Superior temporal gyrus (tissue), 1 donor: Measurements from ENCODE around the gene BMAL1.
"Not testable (repeated sequence)": the region's sequence is repeated elsewhere in the genome, so short reads cannot be mapped to it uniquely, and the experiment has no call there.

ENCODE experiments used
- DNase-seq: peaks from one replicate; pipeline ENCODE4 v3.0.0-alpha.2; 2016; ENCODE audit errors: extremely low spot score

BMAL1 gene

DNA sequence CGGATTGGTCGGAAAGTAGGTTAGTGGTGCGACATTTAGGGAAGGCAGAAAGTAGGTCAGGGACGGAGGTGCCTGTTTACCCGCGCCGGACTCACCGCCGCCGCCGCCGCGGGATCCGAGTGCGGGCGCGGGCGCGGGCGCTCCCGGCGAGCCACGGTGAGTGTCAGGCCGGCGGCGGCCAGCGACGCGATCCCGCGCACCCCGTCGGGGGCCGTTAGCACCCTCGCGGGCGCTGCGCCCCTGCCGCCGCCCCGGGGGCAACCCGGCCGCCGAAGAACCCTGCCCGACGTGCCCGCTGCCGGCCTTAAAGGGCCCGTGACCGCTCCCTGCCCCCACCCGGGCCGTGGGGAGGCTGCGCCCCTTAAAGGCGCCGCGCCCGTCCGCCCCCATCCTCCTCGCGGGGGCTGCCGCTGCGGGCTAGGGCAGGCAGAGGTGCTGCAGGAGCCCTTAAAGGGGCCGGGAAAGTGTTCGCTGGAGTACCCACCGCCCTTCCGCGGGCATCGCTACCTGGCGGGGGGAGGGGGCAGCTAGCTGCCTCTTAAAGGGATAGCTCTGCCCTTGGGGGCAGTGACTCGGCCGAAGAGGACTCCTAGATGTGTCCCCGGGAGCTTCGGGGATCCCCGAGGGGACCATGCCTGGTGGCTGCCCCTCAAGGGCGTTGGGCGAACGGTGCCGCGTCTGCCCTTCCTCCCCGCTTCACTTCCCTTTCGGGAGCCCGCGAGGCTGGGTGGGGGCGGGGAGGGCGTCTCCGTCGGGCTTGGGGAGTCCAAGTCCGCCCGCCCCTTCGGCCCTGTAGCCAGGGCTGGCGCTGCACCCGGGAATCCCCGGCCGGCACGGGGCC, at the start of gene BMAL1:
TSS of gene BMAL1 (plus strand) at position 23 of the 841 bp plus-strand sequence. CDS start 76,519 bp downstream, outside the sequence.
- DNase-seq, result no peak

DNA sequence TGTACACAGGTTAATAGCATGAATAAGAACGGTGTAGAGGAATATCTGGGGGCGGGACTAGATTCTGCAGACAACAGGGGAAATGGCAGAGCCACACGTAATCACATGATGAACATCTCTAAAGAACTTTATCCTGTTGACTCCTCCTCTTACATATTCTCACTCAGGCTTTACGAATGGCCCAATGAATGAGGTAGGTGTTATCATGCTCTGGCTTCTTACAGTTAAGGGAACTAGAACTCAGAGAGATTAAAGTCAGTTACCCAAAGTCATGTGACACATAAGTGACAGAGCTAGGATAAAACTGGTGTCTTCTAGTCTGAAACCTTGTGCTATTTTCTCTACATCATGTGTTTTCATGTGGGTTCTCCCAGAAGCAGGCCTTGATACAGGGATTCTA, 49.0 kb upstream of the BMAL1 start:
- no peak for DNase-seq

DNA sequence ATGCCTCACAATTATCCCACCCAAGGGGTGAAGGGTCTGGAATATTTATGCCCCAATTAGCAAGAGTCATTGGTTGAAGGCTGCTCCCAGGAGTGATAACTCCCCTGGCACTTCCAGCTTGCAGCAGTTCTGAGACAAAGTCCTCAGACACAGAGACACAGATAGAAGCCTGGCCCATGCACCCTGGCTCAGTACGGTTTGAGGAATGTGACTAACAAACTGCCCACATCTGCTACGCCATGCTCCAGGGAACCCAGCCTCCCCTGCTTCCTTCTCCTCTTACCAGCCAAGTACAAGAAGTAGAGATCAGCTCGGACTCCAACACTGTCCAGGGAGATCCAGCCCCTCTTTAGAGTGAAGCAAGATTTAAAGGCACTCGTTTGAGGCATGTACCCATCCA, 48.5 kb upstream of the BMAL1 start:
- no peak for DNase-seq

DNA sequence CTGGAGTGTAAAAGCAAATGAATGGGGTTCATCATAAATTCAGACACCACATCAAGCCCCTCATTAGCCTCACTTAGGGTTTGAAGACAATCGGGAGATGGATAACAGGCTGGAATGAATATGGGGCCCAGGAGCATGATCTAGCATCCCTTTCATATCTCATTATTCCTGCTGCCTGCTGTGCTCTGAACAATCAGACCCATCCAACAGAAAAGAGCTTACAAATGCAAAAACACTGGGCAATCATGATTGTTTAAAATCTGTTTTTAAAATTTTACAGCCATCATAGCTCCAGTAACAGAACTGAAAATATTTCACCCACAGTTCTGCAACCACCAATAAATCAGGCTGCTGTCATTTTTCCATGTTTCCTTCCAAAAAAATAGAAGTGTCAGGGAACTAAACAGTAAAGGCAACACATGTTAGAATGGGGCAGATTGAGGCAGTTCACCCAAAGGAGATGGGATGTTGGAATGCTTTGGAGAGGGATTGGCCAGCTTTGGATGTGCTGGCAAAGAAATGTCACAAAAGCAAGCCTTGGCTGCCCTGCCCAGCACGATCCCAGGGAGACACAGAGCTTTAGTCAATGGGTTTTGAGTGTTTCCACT, 47.8 kb upstream of the BMAL1 start:
- no peak for DNase-seq

DNA sequence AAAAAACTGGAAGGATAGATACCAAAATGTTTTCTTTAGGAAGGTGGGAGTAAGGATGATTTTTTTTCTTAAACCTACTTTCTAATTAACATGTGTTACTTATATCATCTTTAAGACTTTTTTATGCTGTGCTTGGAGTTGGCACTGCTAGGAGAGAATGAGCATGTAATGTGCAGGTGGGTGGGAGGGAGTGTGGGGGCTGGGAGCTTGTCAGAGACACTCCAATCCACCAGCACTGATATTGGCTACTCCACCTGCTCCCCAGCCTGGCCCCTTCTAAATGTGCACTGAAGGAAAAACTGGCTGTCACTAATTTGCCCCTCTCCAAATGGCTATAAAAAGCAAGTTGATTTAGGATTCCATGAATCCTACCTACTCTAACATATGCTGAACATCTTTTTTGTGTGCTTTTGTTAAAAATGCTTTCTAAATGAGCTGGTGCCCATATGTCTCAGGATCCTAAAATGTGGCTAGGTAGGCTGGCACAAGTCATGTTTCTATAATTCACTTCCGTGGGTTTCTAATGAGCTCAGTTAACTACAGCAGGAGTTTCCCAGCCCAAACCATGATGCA, 44.3 kb upstream of the BMAL1 start:
- peak; percentile 33 for DNase-seq

DNA sequence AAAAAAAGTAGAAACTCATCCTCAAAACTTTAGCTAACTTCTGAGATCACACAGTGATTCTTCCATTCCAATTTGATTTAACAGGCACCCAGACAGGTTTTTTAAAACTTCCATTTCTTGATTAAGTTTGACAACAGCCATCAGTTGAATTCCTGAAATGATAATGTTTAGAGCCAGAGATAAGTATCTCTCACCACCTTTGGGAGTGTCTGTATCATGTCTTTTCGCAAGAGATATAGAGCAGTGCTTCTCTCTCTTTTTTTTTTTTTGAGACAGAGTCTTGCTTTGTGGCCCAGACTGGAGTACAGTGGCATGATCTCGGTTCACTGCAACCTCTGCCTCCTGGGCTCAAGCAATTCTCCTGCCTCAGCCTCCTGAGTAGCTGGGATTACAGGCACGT, 41.7 kb upstream of the BMAL1 start:
- no peak for DNase-seq

DNA sequence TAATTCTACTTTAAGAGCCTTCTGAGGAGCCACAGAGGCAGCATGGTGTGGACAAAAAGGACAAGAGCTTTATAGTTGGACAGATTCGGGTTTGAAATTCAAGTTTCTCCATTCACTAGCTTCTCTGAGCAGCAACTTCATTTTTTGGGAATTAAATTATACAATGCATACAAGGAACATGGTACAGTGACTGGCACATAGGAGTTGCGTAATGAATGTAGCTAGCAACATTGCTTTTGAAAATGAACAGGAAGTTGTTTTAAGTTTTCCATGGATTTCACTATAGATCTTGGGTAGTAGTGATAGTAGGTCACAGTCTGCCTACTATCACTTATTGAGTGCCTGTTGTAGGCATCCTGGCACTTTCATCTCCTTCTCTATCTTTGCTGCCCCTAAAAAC, 41.0 kb upstream of the BMAL1 start:
- no peak for DNase-seq

DNA sequence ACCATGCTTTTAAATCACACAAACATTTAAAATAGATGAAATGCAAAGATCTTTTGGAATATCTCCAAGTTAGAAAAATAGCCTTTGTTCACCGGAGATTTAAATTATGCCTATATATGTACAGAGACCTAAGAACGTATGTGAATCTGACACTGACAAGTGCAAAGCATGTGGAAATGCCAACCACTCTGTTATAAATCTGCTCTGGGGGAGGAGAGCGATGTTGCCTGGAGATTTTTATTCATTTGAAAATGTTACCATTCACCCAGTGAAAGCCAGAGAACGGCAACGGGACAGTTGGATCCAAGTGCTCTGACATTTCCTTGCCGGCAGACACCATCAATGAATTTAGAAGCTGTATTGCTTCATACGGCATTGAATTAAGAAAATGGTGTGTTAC, 39.8 kb upstream of the BMAL1 start:
- no peak for DNase-seq

DNA sequence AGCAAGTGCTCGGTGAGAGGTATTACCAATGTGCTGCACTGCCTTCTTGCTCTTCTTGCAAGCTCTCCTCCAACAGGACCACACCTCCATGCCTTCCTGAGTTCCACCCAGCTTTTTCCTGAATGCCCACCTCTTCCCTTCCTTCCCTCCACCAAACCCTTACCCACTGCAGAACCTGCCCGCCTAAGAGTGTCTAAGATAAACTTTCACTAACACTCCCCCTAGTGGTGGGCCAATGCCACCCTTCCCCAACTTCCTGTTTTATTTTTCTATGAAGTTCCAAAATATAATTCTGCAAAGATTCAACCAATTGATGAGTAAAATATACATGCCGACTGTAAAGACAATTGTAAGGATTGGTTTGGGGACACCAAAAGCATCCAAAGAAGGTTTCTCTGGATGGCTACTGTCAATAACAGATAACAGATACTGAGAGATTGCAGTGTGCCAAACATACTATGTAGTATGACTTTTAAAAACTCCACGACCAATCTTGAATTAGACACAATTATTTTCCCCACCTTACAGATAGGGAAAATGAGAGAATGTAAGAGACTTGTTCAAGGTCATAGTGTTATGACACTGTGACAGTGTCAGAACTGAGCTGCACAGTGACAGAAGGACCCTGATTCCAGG, 38.6 kb upstream of the BMAL1 start:
- peak; percentile 56 for DNase-seq

DNA sequence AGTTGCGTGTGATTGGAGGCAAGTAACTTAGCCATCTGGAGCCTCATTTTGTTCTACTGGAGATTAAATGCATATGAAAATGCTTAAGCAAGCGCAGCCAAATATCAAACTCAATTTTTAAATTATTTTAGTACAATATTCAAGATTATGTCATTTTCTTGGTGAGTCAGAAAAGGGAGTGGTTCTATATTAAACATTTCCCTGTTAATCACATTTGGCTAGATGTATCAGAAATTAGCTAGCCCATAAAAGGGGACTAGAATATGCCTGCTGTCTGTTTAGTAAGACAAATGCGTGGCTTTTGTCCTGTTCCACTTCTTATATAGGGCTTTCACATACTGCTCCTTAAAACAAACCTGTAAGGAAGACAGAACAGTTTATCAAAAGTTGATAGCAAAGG, 35.0 kb upstream of the BMAL1 start:
- no peak for DNase-seq

DNA sequence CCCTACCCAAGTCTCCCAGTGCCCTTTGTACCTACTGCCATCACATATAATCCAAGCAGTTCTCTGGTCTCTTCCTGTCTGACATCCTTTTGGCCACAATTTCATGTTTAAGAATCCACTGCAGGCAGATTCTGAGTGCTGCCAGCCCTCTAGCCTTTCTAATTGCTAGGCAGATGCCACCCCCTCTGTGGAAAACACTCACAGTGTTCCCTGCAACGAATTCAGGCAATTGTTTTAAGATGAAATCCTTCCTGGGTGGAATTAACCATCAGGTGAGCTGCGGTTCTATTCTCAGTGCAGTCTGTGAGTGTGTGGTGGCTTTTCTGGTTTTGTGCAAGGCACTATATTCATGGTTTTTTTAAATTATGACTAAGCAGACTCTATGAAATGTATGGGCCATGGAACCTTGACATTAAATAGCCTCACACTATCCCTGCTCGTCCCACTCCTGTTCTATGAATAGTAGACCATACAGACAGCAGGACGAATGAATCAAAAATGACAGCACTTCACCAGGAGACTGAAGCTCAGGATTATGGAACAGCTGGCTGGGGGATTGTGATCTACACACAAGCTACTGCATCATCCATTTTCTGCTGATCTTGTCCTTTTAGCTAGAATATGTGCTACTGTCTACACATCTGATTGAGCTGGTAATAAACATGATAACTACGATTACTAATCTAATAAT, 29.8 kb upstream of the BMAL1 start:
- no peak for DNase-seq

DNA sequence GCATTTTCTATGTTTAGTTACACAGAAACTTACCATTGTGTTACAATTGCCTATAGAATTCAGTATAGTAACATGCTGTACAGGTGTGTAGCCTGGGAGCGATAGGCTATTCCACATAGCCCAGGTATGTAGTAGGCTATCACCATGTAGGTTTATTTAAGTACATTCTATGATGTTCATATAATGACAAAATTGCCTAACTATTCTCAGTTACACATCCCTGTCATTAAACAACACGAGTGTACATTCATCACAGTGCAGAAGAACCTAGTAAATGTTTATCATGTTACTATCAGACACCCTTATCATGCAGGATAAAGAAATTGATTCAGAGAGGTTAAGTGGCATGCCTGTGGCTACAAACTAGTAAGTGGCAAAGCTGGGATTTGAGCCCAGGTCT, 28.4 kb upstream of the BMAL1 start:
- DNase-seq, result no peak

DNA sequence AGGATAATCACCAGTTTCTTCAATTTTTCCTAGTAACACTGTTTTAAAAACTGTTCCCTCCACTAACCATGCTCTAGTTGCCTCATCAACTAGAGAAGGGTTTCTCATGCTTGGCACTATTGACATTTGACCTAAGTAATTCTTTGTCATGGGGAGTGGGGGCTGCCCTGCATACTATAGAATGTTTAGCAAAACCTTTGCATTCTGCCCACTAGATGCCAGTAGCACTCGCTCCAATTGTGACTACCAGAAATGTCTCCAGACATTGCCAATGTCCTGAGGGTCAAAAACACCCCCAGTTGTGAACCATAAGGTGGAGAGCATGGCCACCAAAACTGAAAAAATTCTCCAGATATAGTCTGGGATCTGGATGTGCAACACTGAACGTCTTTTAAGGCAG, 27.6 kb upstream of the BMAL1 start:
- no peak for DNase-seq

DNA sequence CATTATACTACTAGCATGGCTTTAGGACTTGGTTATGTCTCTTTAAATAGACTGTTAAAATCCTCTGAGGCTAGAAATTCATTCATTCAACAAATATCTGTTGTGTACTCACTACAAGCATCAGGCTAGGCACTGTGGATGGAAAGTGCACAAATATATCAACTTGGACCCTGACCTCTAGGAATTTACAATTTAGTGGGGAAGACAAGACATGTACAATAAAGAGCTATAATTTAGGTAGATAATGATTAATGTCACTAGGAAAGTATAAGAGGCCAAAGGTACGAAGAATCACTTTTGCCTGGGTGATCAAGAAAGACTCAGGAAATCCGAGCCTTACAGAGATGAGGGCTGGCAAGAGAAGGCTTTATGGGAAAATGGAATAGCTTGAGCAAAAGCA, 25.6 kb upstream of the BMAL1 start:
- DNase-seq, result no peak

DNA sequence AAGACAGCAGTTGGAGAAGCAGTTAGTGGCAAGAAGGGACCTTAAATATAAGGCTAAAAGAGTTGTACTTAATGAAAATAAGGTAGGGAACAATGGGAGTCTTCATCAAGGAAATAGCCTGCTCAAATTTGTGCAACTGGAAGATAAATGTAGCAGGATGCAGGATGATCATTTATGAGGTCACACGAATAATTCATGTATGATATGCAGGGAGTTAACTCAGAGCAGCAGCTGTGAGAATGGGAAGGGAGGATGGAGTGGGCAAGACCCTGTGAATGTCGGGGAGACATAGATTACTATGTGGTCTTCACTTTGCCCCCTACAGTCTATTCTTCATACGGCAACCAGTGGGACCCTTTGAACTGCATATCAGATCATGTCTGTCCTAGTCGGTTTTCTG, 25.2 kb upstream of the BMAL1 start:
- DNase-seq, result no peak

DNA sequence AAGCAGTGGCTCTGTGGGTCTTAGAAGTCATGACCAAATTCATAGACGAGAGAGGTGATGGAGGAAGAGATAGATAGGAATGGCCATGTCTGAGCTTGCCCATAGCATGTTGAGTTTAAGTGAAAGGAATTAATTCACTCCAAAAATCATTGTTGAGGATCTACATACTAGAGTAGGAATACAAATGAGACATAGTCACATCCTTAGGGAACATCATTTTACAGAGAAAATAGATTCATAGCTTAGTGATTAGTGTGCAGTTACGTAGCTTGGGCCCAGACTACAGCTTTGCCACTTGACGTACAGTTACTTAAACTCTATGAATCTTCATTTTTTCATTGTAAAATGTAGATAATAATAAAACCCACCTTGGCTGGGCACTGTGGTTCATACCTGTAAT, 21.4 kb upstream of the BMAL1 start:
- no peak for DNase-seq

DNA sequence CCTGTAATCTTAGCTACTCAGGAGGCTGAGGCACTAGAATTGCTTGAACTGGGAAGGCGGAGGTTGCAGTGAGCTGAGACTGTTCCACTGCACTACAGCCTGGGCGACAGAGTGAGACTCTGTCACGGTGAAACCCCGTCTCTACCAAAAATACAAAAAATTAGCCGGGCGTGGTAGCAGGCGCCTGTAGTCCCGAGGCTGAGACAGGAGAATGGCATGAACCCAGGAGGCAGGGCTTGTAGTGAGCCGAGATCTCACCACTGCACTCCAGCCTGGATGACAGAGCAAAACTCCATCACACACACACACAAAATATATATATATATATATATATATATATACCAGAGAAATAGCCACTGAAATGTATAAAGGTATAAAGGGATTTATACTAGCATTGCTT, 19.5 kb upstream of the BMAL1 start:
- not testable (repeated sequence) for DNase-seq

DNA sequence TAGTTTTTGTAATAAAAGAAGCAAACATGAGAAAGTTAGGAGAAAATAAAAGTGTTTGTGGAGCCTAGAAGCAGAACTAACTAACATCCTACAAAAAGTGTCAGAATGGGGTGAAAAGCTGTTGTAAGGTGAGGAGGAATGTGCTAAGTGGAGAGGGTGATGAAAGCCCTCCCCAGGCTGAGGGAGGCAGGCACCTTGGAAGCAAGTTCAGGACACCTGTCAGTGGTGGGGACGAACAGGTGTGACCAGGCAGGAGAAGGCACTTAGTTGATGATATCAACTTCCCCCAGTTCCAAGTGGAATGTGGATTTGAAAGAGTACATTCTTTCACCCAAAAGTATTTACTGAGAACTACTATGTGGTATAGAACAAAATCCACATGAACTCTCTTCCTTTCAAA, 18.7 kb upstream of the BMAL1 start:
- no peak for DNase-seq

DNA sequence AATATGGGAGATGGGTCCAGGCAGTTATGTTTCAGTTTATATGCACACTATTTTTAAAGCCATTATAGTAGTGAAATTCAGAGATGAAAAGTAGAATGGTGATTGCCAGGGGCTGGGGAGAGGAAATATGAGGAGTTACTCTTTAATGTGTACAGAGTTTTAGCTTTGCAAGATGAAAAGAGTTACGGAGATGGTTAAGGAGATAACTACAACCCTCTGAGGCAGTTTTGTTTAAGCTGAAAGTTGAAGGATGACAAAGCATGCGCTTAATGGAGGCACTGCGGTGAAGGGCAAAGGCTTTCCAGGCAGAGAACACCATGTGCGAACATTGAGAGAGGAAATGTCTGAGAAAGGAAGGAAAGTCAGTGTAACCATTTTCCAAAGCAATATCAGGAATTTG, 18.2 kb upstream of the BMAL1 start:
- no peak for DNase-seq

DNA sequence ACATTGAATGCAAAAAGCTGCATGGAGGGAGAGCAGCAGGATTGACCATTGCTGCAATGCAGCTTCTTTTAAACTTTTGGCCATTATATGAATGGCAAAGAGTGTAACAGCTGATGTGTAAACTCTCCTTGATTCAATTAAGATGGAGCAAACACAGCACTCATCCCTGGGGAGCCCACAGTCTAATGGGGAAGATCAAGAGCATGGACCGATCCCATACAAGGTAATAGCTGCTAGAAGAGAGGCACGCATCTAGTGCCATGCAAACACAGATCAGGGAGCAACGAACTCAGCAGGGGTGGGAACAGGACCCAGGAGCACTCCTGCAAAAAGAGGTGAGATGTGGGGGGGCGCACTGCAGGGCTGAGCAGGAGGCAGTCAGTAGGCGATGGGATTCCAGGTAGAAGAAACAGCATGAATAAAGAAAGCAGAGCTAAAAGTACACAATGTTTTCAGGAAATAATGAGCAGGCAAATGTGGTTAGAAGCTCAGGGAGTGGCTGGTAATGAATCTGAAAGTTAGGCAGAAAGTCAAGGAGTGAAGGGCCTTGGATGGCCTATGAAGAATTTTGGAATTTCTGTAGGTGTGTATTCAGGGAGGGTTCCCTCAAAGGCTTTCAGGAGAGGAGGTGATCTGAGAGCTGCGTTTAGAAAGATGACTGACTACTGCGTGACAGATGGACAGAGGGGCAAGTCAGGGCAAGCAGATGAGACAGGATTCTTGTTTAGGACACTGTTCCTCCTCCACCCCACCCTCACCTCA, 17.2 kb upstream of the BMAL1 start:
- DNase-seq, result no peak

DNA sequence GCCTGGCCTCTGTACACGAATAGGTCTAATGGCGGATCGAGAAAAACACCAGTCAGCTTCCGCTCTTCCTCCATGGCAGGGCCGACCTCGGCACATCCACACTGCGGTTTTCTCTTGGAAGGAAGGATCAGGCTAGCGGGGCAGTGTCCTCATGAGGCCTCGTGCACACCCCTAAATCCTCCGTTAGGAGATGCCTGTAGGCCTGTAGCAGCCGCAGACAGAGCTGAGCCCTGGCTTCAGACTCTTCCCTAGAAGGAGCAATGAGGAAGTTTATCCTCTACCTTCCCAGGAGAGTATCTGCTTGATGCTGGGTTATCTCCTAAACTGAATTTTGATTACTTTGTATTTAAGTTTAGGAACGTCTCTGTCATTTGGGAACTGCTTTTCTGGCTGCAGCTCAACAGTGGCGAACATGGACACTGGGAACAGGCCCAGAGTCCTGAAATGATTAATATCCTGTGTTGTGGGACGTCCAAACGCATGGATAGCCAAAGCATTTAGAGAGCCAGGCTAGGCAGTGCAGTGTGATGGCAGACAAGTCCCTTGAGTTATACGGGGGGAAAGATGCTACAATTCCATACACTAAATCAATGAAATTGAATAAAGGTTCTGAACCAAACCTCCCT, 16.5 kb upstream of the BMAL1 start:
- no peak for DNase-seq
